A549 (cell line): ENCODE measurements around the gene GCKR. TPM values are rescaled to one million over a fixed set of nuclear protein-coding genes. Genes with fewer than 3 reads are reported as not detected.

Source experiments
- ATAC-seq, 2 experiments: fragments of 200-7000 bp in 1 of 2; fragments of >200 bp in 1 of 2; cut with Nextera tagmentation in 1 of 2; cut with Tn5 transposase in 1 of 2; 3 replicates each; pipeline versions ENCODE4 v1.8.0 to v1.9.1; 2018 to 2020; ENCODE audit warnings: mild to moderate bottlenecking in 1 of 2, moderate library complexity in 1 of 2
- CTCF ChIA-PET: fragments of 300-600 bp; sonication (Branson Sonifier 250); formaldehyde crosslinking; extraction: SDS; loops from one replicate; lab custom pipeline; 2021; ENCODE audit warnings: antibody characterized with exemption, inconsistent platforms; lab: Yijun Ruan, JAX
- POLR2A ChIA-PET: fragments of 350-600 bp; formaldehyde crosslinking; extraction: SDS; loops from one replicate; lab custom pipeline; 2021; ENCODE audit warnings: antibody characterized with exemption, inconsistent platforms; lab: Yijun Ruan, JAX
- DNase-seq, 2 experiments: peaks; one replicate each; pipeline versions ENCODE4 v3.0.0 to v3.0.0-alpha.2; 2011 to 2016; ENCODE audit warnings: low read depth in 1 of 2, low spot score in 1 of 2
- FAIRE-seq: peaks from 2 replicates; lab custom pipeline; 2011; peaks lifted over from hg19 to GRCh38; lab: Jason Lieb, UNC
- H3K27ac ChIP-seq, 2 experiments: fragments of >200 bp; sonication (Bioruptor Twin); formaldehyde crosslinking; 3 replicates each; pipeline ENCODE4 v1.5.1; 2016 to 2017
- H3K4me1 ChIP-seq: fragments of >200 bp; sonication (Bioruptor Twin); formaldehyde crosslinking; 3 replicates; pipeline ENCODE4 v1.6.1; 2016
- H3K4me2 ChIP-seq: fragments of >200 bp; sonication (Bioruptor Twin); formaldehyde crosslinking; 3 replicates; pipeline ENCODE4 v1.6.1; 2016
- H3K4me3 ChIP-seq: fragments of >200 bp; sonication (Bioruptor Twin); formaldehyde crosslinking; 3 replicates; pipeline ENCODE4 v1.5.1; 2016
- H3K9me3 ChIP-seq: fragments of >200 bp; sonication (Bioruptor Twin); formaldehyde crosslinking; 3 replicates; pipeline ENCODE4 v1.6.1; 2016
- BCL3 ChIP-seq: fragments of >200 bp; sonication (Bioruptor Twin); formaldehyde crosslinking; IDR thresholded peaks from 3 replicates; pipeline ENCODE4 v1.6.1; 2016
- CTCF ChIP-seq: fragments of >200 bp; sonication (Bioruptor Twin); formaldehyde crosslinking; IDR thresholded peaks from 3 replicates; pipeline ENCODE4 v1.5.1; 2016
- EHF ChIP-seq: fragments of 250-450 bp; sonication (Bioruptor Pico); IDR thresholded peaks from 2 replicates; pipeline ENCODE4 v1.5.0; 2020; ENCODE audit warnings: mild to moderate bottlenecking
- EP300 ChIP-seq, 2 experiments: fragments of >200 bp; sonication (Bioruptor Twin); formaldehyde crosslinking; IDR thresholded peaks; 2 replicates in 1 of 2; 3 replicates in 1 of 2; pipeline ENCODE4 v1.6.1; 2016 to 2017
- ESRRA ChIP-seq: fragments of 150-350 bp; IDR thresholded peaks from 2 replicates; pipeline ENCODE4 v1.6.1; 2014; ENCODE audit warnings: mild to moderate bottlenecking, low read length, borderline replicate concordance
- GATA3 ChIP-seq: IDR thresholded peaks from 2 replicates; pipeline ENCODE4 v1.6.1; 2012; ENCODE audit warnings: borderline replicate concordance
- KDM5A ChIP-seq: fragments of 200-600 bp; sonication (generic); IDR thresholded peaks from 2 replicates; pipeline ENCODE4 v1.6.1; 2016; ENCODE audit warnings: antibody characterized with exemption, mild to moderate bottlenecking
- MYC ChIP-seq: IDR thresholded peaks from 2 replicates; pipeline ENCODE4 v1.6.1; 2012; ENCODE audit warnings: mild to moderate bottlenecking, inconsistent platforms, low read length, improper control_type of control experiment, borderline replicate concordance
- NPAS2 ChIP-seq: fragments of 250-450 bp; sonication (Bioruptor Pico); IDR thresholded peaks from 2 replicates; pipeline ENCODE4 v1.8.0; 2022; ENCODE audit warnings: mild to moderate bottlenecking, moderate library complexity, borderline replicate concordance
- NR3C1 ChIP-seq: fragments of >200 bp; sonication (Bioruptor Twin); formaldehyde crosslinking; IDR thresholded peaks from 3 replicates; pipeline ENCODE4 v1.6.1; 2017
- PHF8 ChIP-seq: fragments of 200-600 bp; sonication (generic); IDR thresholded peaks from 2 replicates; pipeline ENCODE4 v1.6.1; 2016; ENCODE audit warnings: low read depth, mild to moderate bottlenecking, antibody characterized with exemption, moderate library complexity, borderline replicate concordance
- POLR2A ChIP-seq: IDR thresholded peaks from 2 replicates; pipeline ENCODE4 v1.6.1; 2012; ENCODE audit warnings: mild to moderate bottlenecking, low read length
- RAD21 ChIP-seq, 2 experiments: fragments of >200 bp in 1 of 2; sonication (Bioruptor Twin) in 1 of 2; formaldehyde crosslinking in 1 of 2; IDR thresholded peaks in 1 of 2; conservative IDR thresholded peaks in 1 of 2; 2 replicates in 1 of 2; 3 replicates in 1 of 2; pipeline ENCODE4 v1.6.1; 2012 to 2018; ENCODE audit warnings: inconsistent platforms in 1 of 2
- RARB ChIP-seq: fragments of 250-450 bp; sonication (Bioruptor Pico); IDR thresholded peaks from 2 replicates; pipeline ENCODE4 v1.8.0; 2021; ENCODE audit warnings: mild to moderate bottlenecking, moderate library complexity
- REST ChIP-seq: fragments of 200-600 bp; sonication (generic); IDR thresholded peaks from 2 replicates; pipeline ENCODE4 v1.6.1; 2016; ENCODE audit warnings: antibody characterized with exemption, mild to moderate bottlenecking, moderate library complexity
- SMC3 ChIP-seq: fragments of >200 bp; sonication (Bioruptor Twin); formaldehyde crosslinking; IDR thresholded peaks from 3 replicates; pipeline ENCODE4 v1.6.1; 2018; ENCODE audit warnings: inconsistent platforms
- ZC3H11A ChIP-seq: fragments of 450-650 bp; IDR thresholded peaks from 2 replicates; pipeline ENCODE4 v1.6.1; 2014; ENCODE audit warnings: antibody characterized with exemption, mild to moderate bottlenecking
- ZNF302 ChIP-seq: fragments of 250-450 bp; sonication (Bioruptor Pico); IDR thresholded peaks from 2 replicates; pipeline ENCODE4 v1.9.0; 2021; ENCODE audit warnings: inconsistent platforms, mild to moderate bottlenecking, moderate library complexity
- WGBS: methylation state at CpG from one replicate; pipeline ENCODE4 v1.1.6; 2017; ENCODE audit errors: missing lambda C conversion rate; 5-methylcytosine and 5-hydroxymethylcytosine counted together
- polyA plus RNA-seq, 4 experiments: library from polyadenylated mRNA; depleted of rRNA in 3 of 4; stranded (reverse); fragments of >200 nt; fragmentation: RNase III in 1 of 4; extraction: RNeasy Plus Mini Kit Qiagen cat#74134 plus additional on column Dnase treatment in 1 of 4; gene quantifications; 2 replicates in 3 of 4; 3 replicates in 1 of 4; pipeline ENCODE4 v1.2.3, GENCODE V29; 2011 to 2017
- TF ChIP-seq, protein P1 (sequence below): IDR thresholded peaks from 2 replicates; pipeline ENCODE4 v1.6.1; 2012

GCKR gene
- polyA plus RNA-seq, 2 of the 4 experiments (the other 2 are of a cell fraction): 0.10 to 0.48 TPM

DNA sequence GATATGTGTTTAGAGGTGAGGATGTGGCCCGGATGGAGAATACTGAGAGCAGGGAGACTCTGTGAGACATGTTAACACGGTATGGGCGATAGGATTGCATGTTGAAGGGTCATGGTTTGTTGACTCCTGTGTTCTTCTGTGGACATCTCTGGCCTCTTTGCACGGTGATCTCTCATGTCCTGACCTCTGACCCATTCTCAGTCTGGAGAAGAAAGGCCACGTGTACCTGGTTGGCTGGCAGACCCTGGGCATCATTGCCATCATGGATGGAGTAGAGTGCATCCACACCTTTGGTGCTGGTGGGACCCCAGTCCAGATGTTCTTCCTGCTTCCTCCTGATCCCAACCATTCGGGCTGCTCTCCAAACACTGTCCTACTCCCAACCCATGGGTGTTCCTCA is 9.9 kb downstream of the GCKR start:
- no peaks in the 10 kb centered on the region for H3K9me3 ChIP-seq
- H3K4me1 ChIP-seq: no peaks in the 10 kb centered on the region
- 54% methylated on average over 6 of the region's 6 CpGs for WGBS
- H3K4me2 ChIP-seq: no peak overlapping the region
- ChIA-PET CTCF (interaction anchor here (1.1 kb wide), 1 partner anchor 26 kb away, joined by 3 read pairs; no protein-coding TSS in a partner anchor), POLR2A (no interaction called here)
- no peak for ATAC-seq
- no peak overlapping the region for H3K4me3 ChIP-seq
- TF ChIP-seq EHF (no peak), NPAS2 (CRISPR knock-in tag) (no peak), MYC (no peak), EP300 (IDR thresholded peaks at IDR 0.05) (no peak), REST (no peak), CTCF (no peak), KDM5A (no peak), GATA3 (no peak), PHF8 (no peak), ESRRA (no peak), ZC3H11A (no peak), ZNF302 (no peak), POLR2A (no peak), BCL3 (no peak), RAD21 (conservative IDR thresholded peaks at IDR 0.05 in 1 of 2, IDR thresholded peaks at IDR 0.05 in 1 of 2) (no peak), NR3C1 (no peak)
- TF ChIP-seq, protein P1, sequence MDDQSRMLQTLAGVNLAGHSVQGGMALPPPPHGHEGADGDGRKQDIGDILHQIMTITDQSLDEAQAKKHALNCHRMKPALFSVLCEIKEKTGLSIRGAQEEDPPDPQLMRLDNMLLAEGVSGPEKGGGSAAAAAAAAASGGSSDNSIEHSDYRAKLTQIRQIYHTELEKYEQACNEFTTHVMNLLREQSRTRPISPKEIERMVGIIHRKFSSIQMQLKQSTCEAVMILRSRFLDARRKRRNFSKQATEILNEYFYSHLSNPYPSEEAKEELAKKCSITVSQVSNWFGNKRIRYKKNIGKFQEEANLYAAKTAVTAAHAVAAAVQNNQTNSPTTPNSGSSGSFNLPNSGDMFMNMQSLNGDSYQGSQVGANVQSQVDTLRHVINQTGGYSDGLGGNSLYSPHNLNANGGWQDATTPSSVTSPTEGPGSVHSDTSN: no peak
- FAIRE-seq: no peak
- no peak overlapping the region for H3K27ac ChIP-seq
- no peak for DNase-seq

DNA sequence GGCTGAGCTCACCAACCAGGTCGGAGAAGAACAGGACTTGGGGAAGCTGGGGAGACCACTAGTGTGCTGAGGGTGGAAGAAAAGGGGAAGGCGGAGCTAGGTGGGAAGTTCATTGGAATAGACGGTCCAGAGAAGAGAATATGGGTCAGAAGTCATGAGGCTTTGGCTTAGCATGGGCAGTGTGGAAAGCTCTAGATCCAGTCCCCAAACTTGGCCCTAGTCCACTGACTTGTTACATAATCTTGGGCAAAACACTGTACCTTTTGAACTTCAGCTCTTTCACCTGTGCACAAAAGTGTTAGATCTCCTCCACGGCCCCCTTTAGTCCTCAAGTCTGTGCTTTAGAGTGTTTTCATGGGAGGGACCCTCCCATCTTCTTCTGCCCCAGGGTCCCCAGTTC is 10.7 kb downstream of the GCKR start:
- no peak overlapping the region for H3K27ac ChIP-seq
- H3K4me2 ChIP-seq: no peak overlapping the region
- H3K9me3 ChIP-seq: no peaks in the 10 kb centered on the region
- WGBS: 41% methylated on average over 4 of the region's 4 CpGs
- DNase-seq (no peak), ATAC-seq (no peak), FAIRE-seq (no peak)
- no peak overlapping the region for H3K4me3 ChIP-seq
- ChIA-PET POLR2A (no interaction called here), CTCF (interaction anchor here (0.7 to 1.7 kb wide), 4 partner anchors 13 to 110 kb away, joined by 3 to 5 read pairs (median 3); no protein-coding TSS in a partner anchor)
- H3K4me1 ChIP-seq: no peaks in the 10 kb centered on the region
- TF ChIP-seq RARB (CRISPR knock-in tag): no peak
- no peak for TF ChIP-seq SMC3
